Vagina (tissue), 2 donors: ENCODE data around the gene AMDHD1. TPM values are rescaled to one million over a fixed set of nuclear protein-coding genes. Genes with fewer than 3 reads are reported as not detected.

Experiments
- DNase-seq, 2 donors: peaks; one replicate each; pipeline ENCODE4 v3.0.0-alpha.2; 2017; ENCODE audit errors: extremely low spot score in 2 of 2
- H3K27ac ChIP-seq: fragments of 200-600 bp; sonication (generic); one replicate; pipeline ENCODE4 v1.5.1; 2019
- H3K27me3 ChIP-seq: fragments of 200-600 bp; sonication (generic); one replicate; pipeline ENCODE4 v1.5.1; 2019
- H3K36me3 ChIP-seq, 2 donors: fragments of 200-600 bp; sonication (generic); one replicate each; pipeline ENCODE4 v1.5.1; 2017 to 2019
- H3K4me1 ChIP-seq: fragments of 200-600 bp; sonication (generic); one replicate; pipeline ENCODE4 v1.5.1; 2019
- H3K4me3 ChIP-seq, 2 donors: fragments of 200-600 bp; sonication (generic); 1 replicate in 1 of 2; 2 replicates in 1 of 2; pipeline ENCODE4 v1.5.1; 2016 to 2019
- H3K9me3 ChIP-seq: fragments of 200-600 bp; sonication (generic); one replicate; pipeline ENCODE4 v1.5.1; 2019
- POLR2A ChIP-seq, 2 donors: fragments of 450-650 bp; IDR thresholded peaks; one replicate each; pipeline ENCODE4 v1.6.1; 2017; ENCODE audit warnings: antibody characterized with exemption in 2 of 2, mild to moderate bottlenecking in 2 of 2, moderate library complexity in 2 of 2
- POLR2AphosphoS5 ChIP-seq, 2 donors: sonication (generic); formaldehyde crosslinking; IDR thresholded peaks; one replicate each; pipeline ENCODE4 v1.9.0; 2017; ENCODE audit warnings: antibody characterized with exemption in 2 of 2, mild to moderate bottlenecking in 2 of 2, low read depth in 1 of 2; ENCODE audit not compliant: insufficient read depth in 1 of 2
- intact Hi-C: fragments of 100-400 bp; cut with DNase I; formaldehyde crosslinking; loops from one replicate; pipeline ENCODE4 v1.15.1; 2023
- total RNA-seq: library from RNA; depleted of rRNA; stranded (reverse); fragments of >200 nt; gene quantifications from one replicate; pipeline ENCODE4 v1.2.3, GENCODE V29; 2016
- TF ChIP-seq, protein P1 (sequence below), 3 experiments: fragments of 450-650 bp in 2 of 3; fragments of 200-600 bp in 1 of 3; sonication (generic) in 1 of 3; IDR thresholded peaks; one replicate each; pipeline ENCODE4 v1.5.1; 2017 to 2019; ENCODE audit warnings: antibody characterized with exemption in 3 of 3, mild to moderate bottlenecking in 2 of 3, moderate library complexity in 2 of 3

AMDHD1 gene
- total RNA-seq, 1 donor from 2014 or later = 0.49 TPM

DNA sequence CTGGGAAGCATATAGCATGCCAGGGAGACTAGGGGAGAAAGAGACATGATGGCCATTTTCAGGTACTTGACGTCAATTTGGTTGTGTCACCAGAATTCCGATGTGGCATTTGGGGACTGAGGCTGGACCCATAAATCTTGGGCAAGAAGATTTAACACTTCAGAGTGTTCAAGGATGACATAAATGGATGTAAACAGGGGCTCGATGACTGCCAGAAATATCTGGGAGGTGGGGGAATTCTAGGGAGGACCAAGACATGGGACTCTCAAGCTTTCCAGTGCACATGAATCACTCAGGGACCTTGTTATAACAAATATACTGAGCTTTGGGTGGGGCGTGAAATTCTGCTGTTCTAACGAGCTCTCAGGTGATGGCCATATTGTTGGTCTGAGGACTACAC is 35.2 kb downstream of the AMDHD1 start:
- Histone ChIP-seq H3K4me1 (no peaks in the 10 kb centered on the region), H3K27me3 (no peaks in the 10 kb centered on the region), H3K27ac (no peak overlapping the region), H3K4me3 (no peak overlapping the region), H3K9me3 (no peaks in the 10 kb centered on the region), H3K36me3 (no peaks in the 10 kb centered on the region)
- DNase-seq = peak in 1 of 2 donors; percentile 54
- TF ChIP-seq, protein P1, sequence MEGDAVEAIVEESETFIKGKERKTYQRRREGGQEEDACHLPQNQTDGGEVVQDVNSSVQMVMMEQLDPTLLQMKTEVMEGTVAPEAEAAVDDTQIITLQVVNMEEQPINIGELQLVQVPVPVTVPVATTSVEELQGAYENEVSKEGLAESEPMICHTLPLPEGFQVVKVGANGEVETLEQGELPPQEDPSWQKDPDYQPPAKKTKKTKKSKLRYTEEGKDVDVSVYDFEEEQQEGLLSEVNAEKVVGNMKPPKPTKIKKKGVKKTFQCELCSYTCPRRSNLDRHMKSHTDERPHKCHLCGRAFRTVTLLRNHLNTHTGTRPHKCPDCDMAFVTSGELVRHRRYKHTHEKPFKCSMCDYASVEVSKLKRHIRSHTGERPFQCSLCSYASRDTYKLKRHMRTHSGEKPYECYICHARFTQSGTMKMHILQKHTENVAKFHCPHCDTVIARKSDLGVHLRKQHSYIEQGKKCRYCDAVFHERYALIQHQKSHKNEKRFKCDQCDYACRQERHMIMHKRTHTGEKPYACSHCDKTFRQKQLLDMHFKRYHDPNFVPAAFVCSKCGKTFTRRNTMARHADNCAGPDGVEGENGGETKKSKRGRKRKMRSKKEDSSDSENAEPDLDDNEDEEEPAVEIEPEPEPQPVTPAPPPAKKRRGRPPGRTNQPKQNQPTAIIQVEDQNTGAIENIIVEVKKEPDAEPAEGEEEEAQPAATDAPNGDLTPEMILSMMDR (IDR thresholded peaks at IDR 0.05) = no peak
- TF ChIP-seq POLR2A (IDR thresholded peaks at IDR 0.05) (no peak), POLR2AphosphoS5 (IDR thresholded peaks at IDR 0.05; ENCODE audit: insufficient read depth in 1 of 2, low read depth in 1 of 2) (no peak)
- intact Hi-C loops = no loop called here

DNA sequence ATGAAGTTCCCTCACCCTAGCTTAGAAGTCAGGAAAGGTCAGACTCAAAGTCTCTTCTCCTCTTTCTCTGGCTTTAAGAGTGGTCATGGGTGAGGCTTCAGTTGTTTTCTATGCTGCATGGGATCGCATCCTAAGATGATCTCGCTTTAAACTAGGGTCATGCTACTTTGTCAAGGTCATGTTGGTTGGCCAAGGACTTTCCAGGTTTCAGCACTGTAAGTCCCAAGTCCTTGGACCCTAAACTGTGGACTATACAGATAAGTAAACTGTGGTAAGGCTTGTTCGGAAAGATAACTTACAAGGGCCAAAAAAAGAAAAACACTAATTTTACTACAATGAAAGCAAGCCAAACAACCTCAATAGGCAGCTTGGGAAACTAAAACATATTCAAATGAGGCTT is 35.6 kb downstream of the AMDHD1 start:
- intact Hi-C loops = no loop called here
- TF ChIP-seq, protein P1 (IDR thresholded peaks at IDR 0.05) = no peak
- TF ChIP-seq POLR2A (IDR thresholded peaks at IDR 0.05) (no peak), POLR2AphosphoS5 (IDR thresholded peaks at IDR 0.05; ENCODE audit: insufficient read depth in 1 of 2, low read depth in 1 of 2) (no peak)
- H3K4me1 ChIP-seq = no peaks in the 10 kb centered on the region

DNA sequence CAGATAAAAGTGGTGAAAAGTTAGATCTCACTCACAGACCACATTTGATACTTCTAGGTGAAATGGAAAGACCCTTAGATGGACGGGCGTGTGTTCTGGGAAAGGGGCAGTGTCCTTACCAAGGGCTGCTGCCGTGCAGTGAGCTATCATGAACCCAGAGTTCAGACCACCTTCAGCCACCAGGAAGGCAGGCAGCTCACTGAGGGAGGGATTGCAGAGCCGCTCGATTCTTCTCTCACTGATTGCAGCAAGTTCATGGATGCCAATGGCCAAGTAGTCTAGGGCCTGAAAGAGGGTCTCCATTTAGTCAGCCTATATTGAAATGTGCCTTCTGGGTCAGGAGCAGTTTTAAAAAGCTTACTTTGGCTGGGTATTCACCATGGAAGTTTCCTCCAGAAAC is 37.3 kb downstream of the AMDHD1 start:
- TF ChIP-seq POLR2AphosphoS5 (IDR thresholded peaks at IDR 0.05; ENCODE audit: insufficient read depth in 1 of 2, low read depth in 1 of 2) (no peak), POLR2A (IDR thresholded peaks at IDR 0.05) (no peak)
- TF ChIP-seq, protein P1 (IDR thresholded peaks at IDR 0.05) = no peak
- H3K27me3 ChIP-seq = no peaks in the 10 kb centered on the region
- H3K36me3 ChIP-seq = no peaks in the 10 kb centered on the region
- no peak overlapping the region for H3K27ac ChIP-seq
- H3K4me3 ChIP-seq = no peak overlapping the region
- DNase-seq = peak in 1 of 2 donors; percentile 52
- intact Hi-C loops = no loop called here
- H3K9me3 ChIP-seq = no peaks in the 10 kb centered on the region
- H3K4me1 ChIP-seq = no peaks in the 10 kb centered on the region

More for the DNA sequence above, 35.6 kb downstream of the AMDHD1 start:
- no peak overlapping the region for H3K27ac ChIP-seq
- no peaks in the 10 kb centered on the region for H3K27me3 ChIP-seq
- H3K4me3 ChIP-seq = no peak overlapping the region
- no peaks in the 10 kb centered on the region for H3K9me3 ChIP-seq
- DNase-seq = no peak
- no peaks in the 10 kb centered on the region for H3K36me3 ChIP-seq

DNA sequence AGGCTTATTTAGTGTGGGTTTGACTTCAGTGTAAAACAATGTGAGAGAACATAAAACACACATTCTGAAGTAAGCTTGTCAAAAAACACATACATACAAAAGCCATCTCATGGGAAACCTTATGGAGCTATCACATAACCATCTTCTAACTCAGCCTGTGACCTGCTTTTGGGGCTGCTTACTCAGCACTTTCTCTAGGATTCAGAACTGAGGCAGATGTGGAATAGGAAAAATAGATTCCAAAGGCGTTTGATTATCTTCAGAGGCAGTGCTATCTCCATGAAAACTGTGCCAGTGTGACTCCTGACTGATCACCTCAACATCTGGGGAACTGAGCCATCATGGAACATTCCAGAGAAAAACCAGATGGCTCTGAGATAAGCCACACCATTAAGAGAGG is 39.5 kb downstream of the AMDHD1 start:
- Histone ChIP-seq H3K27me3 (no peaks in the 10 kb centered on the region), H3K36me3 (no peaks in the 10 kb centered on the region), H3K4me3 (no peak overlapping the region), H3K27ac (no peak overlapping the region), H3K9me3 (no peaks in the 10 kb centered on the region), H3K4me1 (no peaks in the 10 kb centered on the region)
- no peak for DNase-seq
- TF ChIP-seq POLR2A (IDR thresholded peaks at IDR 0.05) (no peak), POLR2AphosphoS5 (IDR thresholded peaks at IDR 0.05; ENCODE audit: insufficient read depth in 1 of 2, low read depth in 1 of 2) (no peak)
- TF ChIP-seq, protein P1 (IDR thresholded peaks at IDR 0.05) = no peak
- intact Hi-C loops = no loop called here

DNA sequence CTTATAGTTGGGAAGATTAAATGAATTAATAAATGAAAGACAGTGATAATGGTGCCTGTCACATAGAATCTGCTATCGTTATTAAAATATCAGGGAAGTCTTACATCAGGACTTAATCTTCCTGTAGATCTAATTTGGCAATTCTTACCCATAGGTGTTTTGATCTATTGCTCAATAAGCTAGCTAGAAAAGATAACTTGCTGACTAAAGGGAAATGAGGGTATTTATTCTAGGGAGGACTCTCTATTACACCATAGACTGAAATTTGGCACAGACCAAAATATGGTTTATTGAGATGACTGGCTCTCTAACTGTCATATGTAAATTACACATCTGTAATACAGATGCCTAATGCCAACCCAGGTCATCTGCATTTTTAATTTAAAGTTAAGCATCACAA is 41.6 kb downstream of the AMDHD1 start:
- H3K4me1 ChIP-seq = no peaks in the 10 kb centered on the region
- no peaks in the 10 kb centered on the region for H3K9me3 ChIP-seq
- intact Hi-C loops = no loop called here
- TF ChIP-seq POLR2AphosphoS5 (IDR thresholded peaks at IDR 0.05; ENCODE audit: insufficient read depth in 1 of 2, low read depth in 1 of 2) = no peak
- TF ChIP-seq, protein P1 (IDR thresholded peaks at IDR 0.05) = no peak
- TF ChIP-seq POLR2A (IDR thresholded peaks at IDR 0.05) = no peak
- no peak for DNase-seq
- no peak overlapping the region for H3K4me3 ChIP-seq
- H3K27me3 ChIP-seq = no peaks in the 10 kb centered on the region
- H3K36me3 ChIP-seq = no peaks in the 10 kb centered on the region
- H3K27ac ChIP-seq = no peak overlapping the region
